GM12878 (cell line): Measurements from ENCODE around the gene CCDC78. TPM values are rescaled to one million over a fixed set of nuclear protein-coding genes. Genes with fewer than 3 reads are reported as not detected.

Experiments used
- ATF7 ChIP-seq: fragments of 450-650 bp; IDR thresholded peaks from 2 replicates; pipeline ENCODE4 v1.6.1; 2016; ENCODE audit warnings: low read depth, mild to moderate bottlenecking
- BCLAF1 ChIP-seq: fragments of 450-650 bp; IDR thresholded peaks from 2 replicates; pipeline ENCODE4 v1.6.1; 2017; ENCODE audit warnings: antibody characterized with exemption, mild to moderate bottlenecking, moderate library complexity
- KDM1A ChIP-seq: fragments of 200-600 bp; sonication (generic); IDR thresholded peaks from 2 replicates; pipeline ENCODE4 v1.6.1; 2016; ENCODE audit warnings: borderline replicate concordance
- NFIC ChIP-seq: IDR thresholded peaks from 2 replicates; pipeline ENCODE4 v1.6.1; 2012; ENCODE audit warnings: low read depth, mild to moderate bottlenecking, inconsistent platforms, low read length, moderate library complexity
- NKRF ChIP-seq: fragments of 450-650 bp; conservative IDR thresholded peaks from 2 replicates; pipeline ENCODE4 v1.6.1; 2017; ENCODE audit warnings: mild to moderate bottlenecking, moderate library complexity
- PAX5 ChIP-seq: IDR thresholded peaks from 2 replicates; pipeline ENCODE4 v1.6.1; 2011; ENCODE audit warnings: low read depth, low read length, borderline replicate concordance
- RAD21 ChIP-seq: IDR thresholded peaks from 2 replicates; pipeline ENCODE4 v1.6.1; 2011; ENCODE audit warnings: mild to moderate bottlenecking, low read depth, low read length, moderate library complexity; ENCODE audit not compliant: insufficient read depth
- TBL1XR1 ChIP-seq: IDR thresholded peaks from 2 replicates; pipeline ENCODE4 v1.6.1; 2012; ENCODE audit warnings: low read depth, low read length, improper control_type of control experiment
- TCF7 ChIP-seq: IDR thresholded peaks from 2 replicates; pipeline ENCODE4 v1.6.1; 2014; ENCODE audit warnings: antibody characterized with exemption, borderline replicate concordance
- ZNF217 ChIP-seq: fragments of 450-650 bp; IDR thresholded peaks from 2 replicates; pipeline ENCODE4 v1.6.1; 2017; ENCODE audit warnings: antibody characterized with exemption, mild to moderate bottlenecking
- polyA plus RNA-seq, 11 experiments: library from polyadenylated mRNA; depleted of rRNA in 4 of 11; unstranded in 6 of 11; stranded (reverse) in 5 of 11; fragments of >200 nt; fragmentation: Nextera tagmentation in 4 of 11; fragmentation: Illumina TruSeq in 1 of 11; extraction: Ambion mirVana in 4 of 11; extraction: Trizol in 1 of 11; gene quantifications; 1 replicate in 1 of 11; 2 replicates in 10 of 11; pipeline versions ENCODE4 v1.2.1 to v1.2.3, GENCODE V29; 2011 to 2016; ENCODE audit warnings: inconsistent platforms in 2 of 11, missing spikeins in 2 of 11, low read depth in 1 of 11
- total RNA-seq, 4 experiments: library from RNA; depleted of rRNA in 3 of 4; stranded (reverse); fragments of >200 nt in 3 of 4; fragmentation: Illumina TruSeq in 1 of 4; extraction: Trizol in 1 of 4; gene quantifications; 2 replicates each; pipeline versions ENCODE4 v1.2.1 to v1.2.3, GENCODE V29; 2013 to 2021

Gene CCDC78
- total and polyA plus RNA-seq, 10 of the 15 experiments (the other 5 are each of a cell fraction or from before 2014, with no cell fraction given), result 0.10 to 26.2 (median 5.4) TPM

GRCh38 chr16:764184-764750 lies 38.0 kb upstream of the CCDC78 start (continued):
- TF ChIP-seq NKRF, result no peak
- no peak for TF ChIP-seq ZNF217
- no peak for TF ChIP-seq TCF7
- TF ChIP-seq NFIC, result no peak
- no peak for TF ChIP-seq PAX5
- no peak for TF ChIP-seq KDM1A
- TF ChIP-seq ATF7, result no peak
- no peak for TF ChIP-seq RAD21
- no peak for TF ChIP-seq TBL1XR1
- no peak for TF ChIP-seq BCLAF1
- TF ChIP-seq, all 136 proteins: peak for 0
